ENCODE measurements around the gene ADAM30.
A peak's percentile ranks its signal among the peaks of the same experiment; 100 is the strongest.
"Not testable (repeated sequence)": the region's sequence is repeated elsewhere in the genome, so short reads cannot be mapped to it uniquely, and the experiment has no call there.

ADAM30 gene

GRCh38 chr1:119865627-119866026 lies 30.7 kb downstream of the ADAM30 start:
- no peak overlapping the region for H3K27ac ChIP-seq
- TF ChIP-seq CTCF (conservative IDR thresholded peaks at IDR 0.05) (no peak), ZFX (IDR thresholded peaks at IDR 0.05) (no peak)

GRCh38 chr1:119862276-119862675 lies 34.0 kb downstream of the ADAM30 start:
- TF ChIP-seq ZFX (IDR thresholded peaks at IDR 0.05) (no peak), CTCF (conservative IDR thresholded peaks at IDR 0.05) (no peak)
- no peak overlapping the region for H3K27ac ChIP-seq

GRCh38 chr1:119861547-119861946 lies 34.8 kb downstream of the ADAM30 start:
- H3K27ac ChIP-seq = 0 out of 2 replicates have a peak overlapping the region, but pooled peaks have one; percentile 26
- TF ChIP-seq ZFX (IDR thresholded peaks at IDR 0.05) = no peak
- TF ChIP-seq CTCF (conservative IDR thresholded peaks at IDR 0.05) = no peak

- H3K27ac ChIP-seq = no peak overlapping the region
- no peak for TF ChIP-seq ZFX (IDR thresholded peaks at IDR 0.05)
- no peak for TF ChIP-seq CTCF (conservative IDR thresholded peaks at IDR 0.05)
Observed at GRCh38 chr1:119859647-119860046, 36.7 kb downstream of the ADAM30 start.

- H3K27ac ChIP-seq = not testable (repeated sequence)
Observed at GRCh38 chr1:119858556-119859214, 37.6 kb downstream of the ADAM30 start.

GRCh38 chr1:119858126-119858525 lies 38.2 kb downstream of the ADAM30 start:
- TF ChIP-seq CTCF (conservative IDR thresholded peaks at IDR 0.05) (no peak), ZFX (IDR thresholded peaks at IDR 0.05) (no peak)
- no peak overlapping the region for H3K27ac ChIP-seq

- TF ChIP-seq ZFX (IDR thresholded peaks at IDR 0.05) = no peak
- TF ChIP-seq CTCF (conservative IDR thresholded peaks at IDR 0.05) = no peak
- H3K27ac ChIP-seq = no peak overlapping the region
Observed at GRCh38 chr1:119853155-119853554, 43.2 kb downstream of the ADAM30 start.

GRCh38 chr1:119844206-119844605 lies 52.1 kb downstream of the ADAM30 start:
- not testable (repeated sequence) for H3K27ac ChIP-seq
- TF ChIP-seq CTCF (conservative IDR thresholded peaks at IDR 0.05) = peak; percentile 32
